Renal cortex interstitium (tissue), 15 donors: ENCODE measurements around the gene INTS4. TPM values are rescaled to one million over a fixed set of nuclear protein-coding genes. Genes with fewer than 3 reads are reported as not detected.
"Not testable (repeated sequence)": the region's sequence is repeated elsewhere in the genome, so short reads cannot be mapped to it uniquely, and the experiment has no call there.

Source experiments
- DNase-seq, 11 donors: peaks; one replicate each; pipeline ENCODE4 v3.0.0-alpha.2; 2013; ENCODE audit warnings: low read depth in 9 of 11, low spot score in 4 of 11; ENCODE audit errors: extremely low read depth in 1 of 11
- long read RNA-seq, 16 experiments: transcript quantifications; one replicate each; lab custom pipeline, GENCODE V29; 2026
- polyA plus RNA-seq, 3 donors: library from polyadenylated mRNA; unstranded; fragments of 120-200 nt; gene quantifications; one replicate each; pipeline ENCODE4 v1.2.1, GENCODE V29; 2013; ENCODE audit not compliant: insufficient read length in 3 of 3

The INTS4 gene, protein sequence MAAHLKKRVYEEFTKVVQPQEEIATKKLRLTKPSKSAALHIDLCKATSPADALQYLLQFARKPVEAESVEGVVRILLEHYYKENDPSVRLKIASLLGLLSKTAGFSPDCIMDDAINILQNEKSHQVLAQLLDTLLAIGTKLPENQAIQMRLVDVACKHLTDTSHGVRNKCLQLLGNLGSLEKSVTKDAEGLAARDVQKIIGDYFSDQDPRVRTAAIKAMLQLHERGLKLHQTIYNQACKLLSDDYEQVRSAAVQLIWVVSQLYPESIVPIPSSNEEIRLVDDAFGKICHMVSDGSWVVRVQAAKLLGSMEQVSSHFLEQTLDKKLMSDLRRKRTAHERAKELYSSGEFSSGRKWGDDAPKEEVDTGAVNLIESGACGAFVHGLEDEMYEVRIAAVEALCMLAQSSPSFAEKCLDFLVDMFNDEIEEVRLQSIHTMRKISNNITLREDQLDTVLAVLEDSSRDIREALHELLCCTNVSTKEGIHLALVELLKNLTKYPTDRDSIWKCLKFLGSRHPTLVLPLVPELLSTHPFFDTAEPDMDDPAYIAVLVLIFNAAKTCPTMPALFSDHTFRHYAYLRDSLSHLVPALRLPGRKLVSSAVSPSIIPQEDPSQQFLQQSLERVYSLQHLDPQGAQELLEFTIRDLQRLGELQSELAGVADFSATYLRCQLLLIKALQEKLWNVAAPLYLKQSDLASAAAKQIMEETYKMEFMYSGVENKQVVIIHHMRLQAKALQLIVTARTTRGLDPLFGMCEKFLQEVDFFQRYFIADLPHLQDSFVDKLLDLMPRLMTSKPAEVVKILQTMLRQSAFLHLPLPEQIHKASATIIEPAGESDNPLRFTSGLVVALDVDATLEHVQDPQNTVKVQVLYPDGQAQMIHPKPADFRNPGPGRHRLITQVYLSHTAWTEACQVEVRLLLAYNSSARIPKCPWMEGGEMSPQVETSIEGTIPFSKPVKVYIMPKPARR
- 10 to 100 TPM; 38.6 to 52.7 (median 43.0) TPM for polyA plus RNA-seq
- long read RNA-seq, donor 1, partial matches to known transcripts: 0 of 4 reads
- long read RNA-seq, donor 1, other reads (novel, unspliced or antisense): 0 of 4 reads
- long read RNA-seq, donor 2, transcript INTS4-209 (23 exons, 3,156 nt): major isoform, 5 of 6 reads
- long read RNA-seq, donor 2, partial matches to known transcripts: 0 of 6 reads
- long read RNA-seq, donor 2, other reads (novel, unspliced or antisense): 0 of 6 reads
- long read RNA-seq, donor 3, transcript INTS4-209 (23 exons, 3,156 nt): major isoform, 5 of 5 reads
- long read RNA-seq, donor 3, partial matches to known transcripts: 0 of 5 reads
- long read RNA-seq, donor 3, other reads (novel, unspliced or antisense): 0 of 5 reads
- long read RNA-seq, donor 4, partial matches to known transcripts: 0 of 3 reads
- long read RNA-seq, donor 4, other reads (novel, unspliced or antisense): 0 of 3 reads
- long read RNA-seq, donor 5: 0 reads
- long read RNA-seq, donor 6, partial matches to known transcripts: 0 of 4 reads
- long read RNA-seq, donor 6, other reads (novel, unspliced or antisense): 0 of 4 reads
- long read RNA-seq, donor 7, partial matches to known transcripts: 0 of 2 reads
- long read RNA-seq, donor 7, other reads (novel, unspliced or antisense): 0 of 2 reads
- long read RNA-seq, donor 8, transcript INTS4-209 (23 exons, 3,156 nt): major isoform, 6 of 9 reads
- long read RNA-seq, donor 8, partial matches to known transcripts: 0 of 9 reads
- long read RNA-seq, donor 8, other reads (novel, unspliced or antisense): 0 of 9 reads
- long read RNA-seq, donor 9, partial matches to known transcripts: 0 of 2 reads
- long read RNA-seq, donor 9, other reads (novel, unspliced or antisense): 0 of 2 reads
- long read RNA-seq, donor 10, partial matches to known transcripts: 0 of 1 reads
- long read RNA-seq, donor 10, other reads (novel, unspliced or antisense): 0 of 1 reads
- long read RNA-seq, donor 11, partial matches to known transcripts: 0 of 2 reads
- long read RNA-seq, donor 11, other reads (novel, unspliced or antisense): 0 of 2 reads
- long read RNA-seq, donor 12, partial matches to known transcripts: 0 of 1 reads
- long read RNA-seq, donor 12, other reads (novel, unspliced or antisense): 0 of 1 reads
- long read RNA-seq, donor 13: 0 reads
- long read RNA-seq, donor 14, partial matches to known transcripts: 0 of 1 reads
- long read RNA-seq, donor 14, other reads (novel, unspliced or antisense): 0 of 1 reads
- long read RNA-seq, donor 15, partial matches to known transcripts: 0 of 1 reads
- long read RNA-seq, donor 15, other reads (novel, unspliced or antisense): 0 of 1 reads
- long read RNA-seq, donor 16, transcript INTS4-209 (23 exons, 3,156 nt): major isoform, 6 of 31 reads
- long read RNA-seq, donor 16, partial matches to known transcripts: 23 of 31 reads
- long read RNA-seq, donor 16, other reads (novel, unspliced or antisense): 0 of 31 reads

DNA sequence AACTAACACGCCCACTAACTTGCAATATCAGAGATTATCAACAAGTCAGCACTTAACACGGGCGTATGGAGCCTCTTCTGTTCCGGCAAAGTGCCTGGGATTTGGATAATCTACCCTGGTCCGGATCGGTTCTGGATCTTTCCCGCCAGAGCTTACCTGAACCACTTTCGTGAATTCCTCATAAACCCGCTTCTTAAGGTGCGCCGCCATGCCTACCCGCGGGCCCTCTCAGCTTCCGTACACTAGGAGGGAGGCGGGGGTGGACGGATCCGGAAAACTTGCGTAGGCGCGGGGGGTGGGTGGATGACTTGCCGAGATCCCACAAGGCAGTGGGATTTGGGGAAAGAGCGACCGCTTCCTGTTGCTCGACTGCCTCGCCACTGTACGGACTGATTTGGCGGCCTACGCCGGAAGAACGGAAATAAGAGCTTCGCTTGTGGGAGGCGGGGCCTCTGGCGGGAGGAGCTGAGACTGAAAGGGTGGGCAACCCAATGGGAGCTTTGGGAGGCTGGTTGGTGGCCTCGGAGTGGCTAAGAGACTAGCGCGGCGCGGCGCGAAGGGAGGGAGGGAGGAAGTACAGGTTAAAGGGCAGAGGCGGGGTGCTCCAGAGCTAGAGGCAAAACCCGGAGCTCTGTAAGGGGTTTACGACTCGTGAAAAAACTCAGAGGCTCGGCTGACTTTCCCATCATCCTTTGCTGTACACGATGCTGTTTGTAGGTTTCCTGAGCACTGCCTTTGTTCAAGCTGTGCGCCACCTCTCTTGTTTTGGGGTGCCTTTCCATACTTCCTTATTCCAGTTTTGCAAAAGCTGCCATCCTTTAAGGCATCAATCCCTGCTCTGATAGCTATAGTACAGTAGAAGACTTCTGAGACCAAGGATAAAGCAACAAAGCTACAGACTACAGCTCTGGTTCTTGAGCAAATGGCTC is at the start of gene INTS4:
INTS4 (minus strand) TSS at position 235 of the 929 bp plus-strand sequence; CDS start at position 210, 25 bp downstream.
- peak; percentile 96 to 100 (median 99) for DNase-seq

DNA sequence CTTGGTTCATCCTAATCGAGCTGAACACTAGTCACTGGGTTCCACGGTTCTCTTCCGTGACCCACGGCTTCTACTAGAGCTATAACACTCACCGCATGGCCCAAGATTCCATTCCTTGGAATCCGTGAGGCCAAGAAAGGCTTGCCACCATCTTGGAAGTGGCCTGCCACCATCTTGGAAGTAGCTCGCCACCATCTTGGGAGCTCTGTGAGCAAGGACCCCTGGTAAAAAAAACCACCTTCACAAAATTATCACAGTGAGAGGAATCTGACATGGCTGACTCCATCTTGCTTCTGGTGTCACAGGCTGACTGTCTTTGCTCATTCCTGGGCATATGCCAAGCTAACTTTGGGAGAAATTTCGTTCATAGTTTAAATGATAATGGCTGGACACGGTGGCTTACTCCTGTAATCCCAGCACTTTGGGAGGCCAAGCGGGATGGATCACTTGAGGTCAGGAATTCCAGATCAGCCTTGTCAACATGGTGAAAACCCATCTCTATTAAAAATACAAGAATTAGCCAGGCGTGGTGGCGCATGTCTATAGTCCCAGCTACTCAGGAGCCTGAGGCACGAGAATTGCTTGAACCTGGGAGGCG is 47.5 kb upstream of the INTS4 start:
- no peak for DNase-seq

DNA sequence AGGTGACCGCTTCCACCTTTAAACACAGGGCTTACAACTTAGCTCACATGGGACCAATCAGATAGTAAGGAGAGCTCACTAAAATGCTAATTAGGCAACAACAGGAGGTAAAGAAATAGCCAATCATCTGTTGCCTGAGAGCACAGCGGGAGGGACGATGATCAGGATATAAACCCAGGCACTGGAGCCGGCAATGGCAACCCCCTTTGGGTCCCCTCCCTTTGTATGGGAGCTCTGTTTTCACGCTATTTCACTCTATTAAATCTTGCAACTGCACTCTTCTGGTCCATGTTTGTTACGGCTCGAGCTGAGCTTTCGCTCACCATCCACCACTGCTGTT is 46.9 kb upstream of the INTS4 start:
- not testable (repeated sequence) for DNase-seq

DNA sequence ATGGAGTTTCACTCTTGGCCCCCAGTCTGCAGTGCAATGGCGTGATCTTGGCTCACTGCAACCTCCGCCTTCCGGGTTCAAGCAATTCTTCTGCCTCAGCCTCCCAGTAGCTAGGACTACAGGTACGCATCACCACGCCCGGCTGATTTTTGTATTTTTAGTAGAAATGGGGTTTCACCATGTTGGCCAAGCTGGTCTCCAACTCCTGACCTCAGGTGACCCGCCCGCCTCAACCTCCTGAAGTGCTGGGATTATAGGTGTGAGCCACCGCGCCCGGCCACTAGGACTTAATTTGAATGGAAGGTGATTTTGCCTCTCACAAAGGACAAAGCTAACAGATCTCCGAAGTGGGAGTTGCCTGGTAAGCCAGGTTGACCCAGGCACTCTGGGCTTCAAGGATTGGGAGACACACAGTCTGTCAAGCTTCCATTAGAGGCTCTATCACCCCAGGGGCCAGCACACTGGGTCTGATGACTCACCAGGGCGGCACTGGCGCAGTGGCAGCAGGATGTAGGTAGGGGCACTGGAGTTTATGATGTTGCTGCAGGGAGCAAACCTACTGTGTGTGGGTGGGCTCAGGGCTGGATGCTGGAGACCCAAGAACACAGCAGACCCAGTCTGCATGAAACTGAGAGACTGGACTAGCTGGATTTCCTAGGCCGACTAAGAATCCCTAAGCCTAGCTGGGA is 46.4 kb upstream of the INTS4 start:
- no peak for DNase-seq

DNA sequence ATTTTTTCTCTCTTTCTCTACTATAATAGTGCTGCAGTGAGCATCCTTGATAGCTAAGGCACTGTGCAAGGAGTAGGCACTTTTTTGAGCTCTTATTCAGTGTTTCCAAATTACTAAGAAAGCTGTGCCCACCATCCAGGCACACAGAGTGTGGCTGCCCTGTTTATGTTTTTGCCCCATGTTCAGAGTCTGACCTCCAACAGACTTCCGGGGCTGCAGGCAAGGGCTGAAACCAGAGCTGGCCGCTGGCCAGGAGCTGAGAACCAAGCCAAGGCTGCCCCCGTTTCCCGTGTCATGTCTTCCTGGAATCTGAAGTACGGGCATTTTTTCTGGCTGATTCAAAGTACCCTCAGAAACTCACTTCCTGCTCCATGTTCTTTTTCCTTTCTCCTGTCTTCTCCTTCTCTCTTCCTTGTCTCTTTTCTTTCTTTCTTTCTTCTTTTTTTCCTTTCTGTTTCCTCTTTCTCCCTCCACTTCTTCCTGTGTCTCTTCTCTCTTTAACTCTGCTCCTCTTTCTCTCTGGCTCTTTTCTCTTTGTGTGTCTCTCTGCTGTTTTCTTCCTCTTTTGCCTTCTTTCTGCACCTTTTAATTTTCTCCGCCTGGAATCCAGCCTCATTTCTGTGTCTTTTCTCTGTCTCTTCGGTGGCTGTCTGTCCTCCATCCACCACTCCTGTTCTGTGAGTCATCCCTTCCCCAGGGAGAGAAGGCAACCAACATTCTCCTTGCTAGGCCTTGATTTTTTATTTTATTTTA is 45.6 kb upstream of the INTS4 start:
- DNase-seq: peak in 3 of 11 donors; percentile 39 to 45 (median 45)

DNA sequence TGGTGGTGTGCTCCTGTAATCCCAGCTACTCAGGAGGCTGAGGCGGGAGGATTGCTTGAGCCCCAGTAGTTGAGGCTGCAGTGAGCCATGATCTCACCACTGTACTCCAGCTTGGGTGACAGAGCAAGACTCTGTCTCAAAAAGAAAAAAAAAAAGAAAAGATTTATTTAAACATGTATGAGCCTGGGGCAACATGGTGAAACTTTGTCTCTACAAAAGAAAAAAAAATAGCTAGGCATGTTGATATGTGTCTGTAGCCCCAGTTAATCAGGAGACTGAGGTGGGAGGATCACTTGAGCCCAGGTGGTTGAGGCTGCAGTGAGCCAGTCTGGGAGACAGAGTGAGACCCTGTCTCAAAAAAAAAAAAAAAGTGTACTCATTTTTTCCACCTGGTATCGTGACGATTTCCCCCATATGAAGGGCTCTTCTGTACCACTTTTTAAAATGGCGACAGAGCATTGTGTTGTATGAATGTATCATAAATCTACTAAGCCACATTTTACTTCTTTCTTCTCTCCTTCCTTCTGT is 45.0 kb upstream of the INTS4 start:
- DNase-seq: no peak

DNA sequence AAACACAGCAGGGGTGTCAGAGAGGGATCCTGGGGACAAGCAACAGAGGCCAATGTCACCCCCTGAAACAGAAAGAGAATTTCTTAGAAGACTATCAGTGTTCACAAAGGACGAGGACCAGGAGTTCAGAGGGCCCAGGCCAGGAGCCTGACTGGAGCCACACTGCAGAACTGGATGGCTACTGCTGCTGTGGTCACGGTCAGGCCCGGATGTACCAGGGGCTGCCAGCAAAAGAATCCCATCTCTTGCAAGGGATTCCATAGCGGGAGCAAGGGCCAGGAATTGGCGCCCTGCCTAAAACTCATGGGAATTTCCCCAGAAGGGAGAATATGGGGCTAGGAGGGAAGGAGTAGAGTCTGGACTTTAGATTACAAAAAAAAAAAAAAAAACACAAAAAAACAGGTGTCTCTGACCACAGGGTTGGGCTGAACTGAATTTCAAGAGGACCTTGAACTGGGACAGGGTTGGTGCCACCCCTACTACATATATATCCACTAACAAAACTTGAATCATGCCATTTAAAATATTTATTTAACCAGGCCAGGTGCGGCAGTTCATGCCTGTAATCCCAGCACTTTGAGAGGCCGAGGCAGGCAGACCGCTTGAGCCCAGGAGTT is 44.3 kb upstream of the INTS4 start:
- no peak for DNase-seq

DNA sequence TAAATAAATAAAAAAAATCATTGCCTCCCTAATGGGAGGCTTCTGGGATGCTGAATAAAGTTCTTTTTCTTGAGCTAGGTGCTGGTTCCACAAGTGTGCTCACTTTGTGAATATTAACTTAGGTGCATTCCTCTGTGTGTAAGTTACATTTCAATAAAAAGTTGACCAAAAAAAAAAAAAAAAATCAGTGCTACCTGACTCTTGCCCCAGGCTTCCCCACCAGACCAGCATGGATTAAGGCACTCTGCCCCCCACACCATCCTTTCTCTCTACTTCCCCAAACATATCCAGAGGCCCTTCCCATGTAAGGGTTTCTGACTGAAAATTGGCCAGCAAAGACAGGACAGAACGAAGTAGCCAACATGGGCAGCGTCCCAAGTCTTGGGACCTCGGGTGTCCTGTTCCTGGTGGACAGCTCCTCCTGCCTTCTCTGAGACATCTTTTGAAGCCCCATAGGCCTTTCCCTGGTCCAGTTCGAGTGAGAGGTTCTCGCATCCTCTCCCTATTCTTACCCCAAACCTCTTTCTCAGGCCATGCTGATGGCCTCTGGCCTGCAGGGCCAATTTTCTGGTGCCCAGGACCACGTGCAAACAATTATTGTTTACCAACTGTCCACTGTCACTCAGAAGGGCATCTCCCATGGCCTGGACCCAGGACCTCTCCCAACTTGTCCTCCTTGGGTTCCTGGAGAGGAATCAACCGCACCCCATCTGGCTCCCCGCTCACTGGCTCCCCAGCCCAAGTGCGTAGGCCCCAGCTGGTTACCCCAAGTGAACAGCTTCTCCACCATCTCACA is 43.6 kb upstream of the INTS4 start:
- DNase-seq: no peak

DNA sequence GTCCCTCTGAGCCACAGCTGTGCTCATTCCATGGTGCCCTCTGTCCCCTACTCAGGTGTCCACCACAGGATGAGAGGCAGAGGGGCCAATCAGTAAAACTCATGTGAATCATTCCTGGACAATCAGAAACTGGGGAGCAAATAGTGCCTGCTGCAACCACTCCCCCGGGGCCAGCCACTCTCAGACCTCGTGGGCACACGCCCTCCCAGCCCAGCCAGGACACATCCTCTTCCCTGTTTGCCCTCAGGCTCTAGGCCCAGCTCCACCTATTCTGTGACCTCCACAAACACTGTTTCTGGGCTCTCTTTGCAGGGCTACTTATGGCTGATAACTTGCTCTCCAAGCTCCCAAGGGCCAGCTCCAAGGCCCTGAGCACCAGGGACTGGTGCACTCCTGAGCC is 42.6 kb upstream of the INTS4 start:
- no peak for DNase-seq

DNA sequence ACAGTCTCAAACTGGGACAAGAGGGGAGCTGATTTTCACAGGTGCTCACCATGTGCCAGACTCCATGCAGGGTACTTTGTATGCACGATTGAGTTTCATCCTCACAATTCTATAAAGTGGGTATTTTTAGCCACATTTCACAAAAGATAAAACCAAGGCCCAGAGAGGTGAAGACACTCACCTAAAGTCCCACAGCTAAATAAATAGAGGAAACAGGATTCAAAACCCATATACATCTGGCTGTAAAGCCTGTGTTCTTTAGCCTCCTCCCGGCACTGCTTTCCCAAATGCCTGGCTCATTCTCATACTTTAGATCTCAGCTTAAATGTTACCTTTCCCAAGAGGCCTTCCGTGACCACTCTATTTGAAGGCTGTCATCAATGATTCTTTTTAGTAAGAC is 41.8 kb upstream of the INTS4 start:
- no peak for DNase-seq

DNA sequence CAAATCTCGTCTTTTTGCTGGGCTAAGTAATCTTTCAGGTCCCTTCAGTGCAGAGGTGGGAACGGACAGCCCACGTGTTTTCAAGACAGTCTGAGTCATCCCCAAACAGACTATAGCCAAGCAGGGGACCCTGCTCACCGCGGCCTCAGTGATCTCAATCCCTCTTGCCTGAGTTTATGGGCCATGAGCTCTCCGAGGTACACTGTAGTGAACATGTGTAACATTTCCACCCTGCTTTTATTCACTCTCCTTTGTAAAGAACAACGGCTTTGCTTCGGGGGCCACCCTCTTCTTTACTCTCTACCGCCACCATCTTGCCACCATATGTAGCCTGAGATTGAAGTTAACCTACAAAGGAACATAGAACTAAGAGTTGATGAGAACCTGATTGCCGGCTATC is 40.2 kb upstream of the INTS4 start:
- no peak for DNase-seq

DNA sequence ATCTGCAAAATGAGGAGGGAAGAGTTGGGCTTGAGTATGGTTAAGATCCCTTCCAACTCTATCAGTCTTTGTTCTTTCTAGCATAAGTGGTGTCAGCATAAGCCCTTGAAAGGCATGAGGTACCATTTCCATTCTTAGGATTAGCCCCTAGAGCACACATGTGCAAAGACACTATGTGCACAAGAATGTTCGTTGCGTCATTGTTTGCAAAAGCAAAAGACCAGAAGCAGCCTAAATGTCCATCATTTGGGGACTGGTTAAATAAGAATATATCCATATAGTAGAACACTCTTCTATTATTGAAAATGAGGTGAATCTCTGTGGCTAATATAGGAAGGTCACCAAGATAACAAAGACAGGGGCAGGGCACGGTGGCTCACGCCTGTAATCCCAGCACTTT is 38.6 kb upstream of the INTS4 start:
- DNase-seq: no peak

DNA sequence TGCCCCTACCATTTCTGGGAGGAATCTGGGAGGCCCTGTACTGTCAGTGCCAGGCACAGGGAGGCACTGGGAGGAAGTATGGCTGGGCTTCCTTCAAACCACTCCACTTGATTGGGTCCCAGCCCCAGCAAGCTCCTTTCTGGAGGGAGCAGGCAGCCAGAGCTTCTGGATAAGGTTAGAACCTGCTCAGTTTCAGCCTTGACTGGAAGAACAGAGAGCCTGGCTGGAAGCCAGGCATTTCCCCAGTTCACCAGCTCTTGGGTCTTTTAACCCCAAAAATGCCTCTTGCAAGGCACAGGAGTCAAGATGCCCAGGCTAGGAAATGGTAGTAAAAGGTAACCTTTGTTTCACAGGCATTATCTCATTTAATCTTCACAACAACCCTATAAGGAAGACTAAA is 37.6 kb upstream of the INTS4 start:
- DNase-seq: no peak
